ENCODE results near the gene NPTX2.

Gene NPTX2

GRCh38 chr7:98653601-98654310 lies 36.7 kb downstream of the NPTX2 start:
- DNase-seq, result no peak

- DNase-seq, result no peak
Observed at GRCh38 chr7:98654524-98655272, 37.6 kb downstream of the NPTX2 start.

- DNase-seq, result peak in 22 of 56 donors; percentile 2 to 73 (median 24)
Observed at GRCh38 chr7:98655611-98656010, 38.5 kb downstream of the NPTX2 start.

GRCh38 chr7:98656899-98657298 lies 39.8 kb downstream of the NPTX2 start:
- no peak for DNase-seq

GRCh38 chr7:98657736-98658135 lies 40.7 kb downstream of the NPTX2 start:
- DNase-seq, result no peak

- DNase-seq, result no peak
Observed at GRCh38 chr7:98659756-98660155, 42.7 kb downstream of the NPTX2 start.

- no peak for DNase-seq
Observed at GRCh38 chr7:98661607-98662006, 44.5 kb downstream of the NPTX2 start.

- DNase-seq, result no peak
Observed at GRCh38 chr7:98662289-98662688, 45.2 kb downstream of the NPTX2 start.

GRCh38 chr7:98664882-98665281 lies 47.8 kb downstream of the NPTX2 start:
- DNase-seq, result no peak

GRCh38 chr7:98668255-98668654 lies 51.2 kb downstream of the NPTX2 start:
- DNase-seq, result no peak

GRCh38 chr7:98669329-98670000 lies 52.4 kb downstream of the NPTX2 start:
- DNase-seq, result no peak

- no peak for DNase-seq
Observed at GRCh38 chr7:98670186-98670585, 53.1 kb downstream of the NPTX2 start.

GRCh38 chr7:98671733-98672331 lies 54.7 kb downstream of the NPTX2 start:
- DNase-seq, result no peak

GRCh38 chr7:98674461-98674860 lies 57.4 kb downstream of the NPTX2 start:
- no peak for DNase-seq

- no peak for DNase-seq
Observed at GRCh38 chr7:98674881-98675280, 57.8 kb downstream of the NPTX2 start.

- no peak for DNase-seq
Observed at GRCh38 chr7:98678215-98678614, 61.1 kb downstream of the NPTX2 start.

All from amygdala (tissue), 56 donors.